SU-DHL-6 (cell line): ENCODE data around the gene PAM16.
A peak's percentile ranks its signal among the peaks of the same experiment; 100 is the strongest.

ENCODE experiments used
- EZH2phosphoT487 ChIP-seq: fragments of 200-600 bp; sonication (generic), shearing (Covaris generic); conservative IDR thresholded peaks from 2 replicates; pipeline ENCODE4 v1.6.1; 2018; ENCODE audit warnings: mild to moderate bottlenecking, antibody characterized with exemption, low read length, moderate library complexity, mixed read lengths
- TF ChIP-seq, protein P1 (sequence below): fragments of 200-600 bp; sonication (generic); IDR thresholded peaks from one replicate; pipeline ENCODE4 v1.5.1; 2017; ENCODE audit warnings: antibody characterized with exemption, mild to moderate bottlenecking, low read length, moderate library complexity; ENCODE audit not compliant: insufficient read depth, poor library complexity, severe bottlenecking

DNA sequence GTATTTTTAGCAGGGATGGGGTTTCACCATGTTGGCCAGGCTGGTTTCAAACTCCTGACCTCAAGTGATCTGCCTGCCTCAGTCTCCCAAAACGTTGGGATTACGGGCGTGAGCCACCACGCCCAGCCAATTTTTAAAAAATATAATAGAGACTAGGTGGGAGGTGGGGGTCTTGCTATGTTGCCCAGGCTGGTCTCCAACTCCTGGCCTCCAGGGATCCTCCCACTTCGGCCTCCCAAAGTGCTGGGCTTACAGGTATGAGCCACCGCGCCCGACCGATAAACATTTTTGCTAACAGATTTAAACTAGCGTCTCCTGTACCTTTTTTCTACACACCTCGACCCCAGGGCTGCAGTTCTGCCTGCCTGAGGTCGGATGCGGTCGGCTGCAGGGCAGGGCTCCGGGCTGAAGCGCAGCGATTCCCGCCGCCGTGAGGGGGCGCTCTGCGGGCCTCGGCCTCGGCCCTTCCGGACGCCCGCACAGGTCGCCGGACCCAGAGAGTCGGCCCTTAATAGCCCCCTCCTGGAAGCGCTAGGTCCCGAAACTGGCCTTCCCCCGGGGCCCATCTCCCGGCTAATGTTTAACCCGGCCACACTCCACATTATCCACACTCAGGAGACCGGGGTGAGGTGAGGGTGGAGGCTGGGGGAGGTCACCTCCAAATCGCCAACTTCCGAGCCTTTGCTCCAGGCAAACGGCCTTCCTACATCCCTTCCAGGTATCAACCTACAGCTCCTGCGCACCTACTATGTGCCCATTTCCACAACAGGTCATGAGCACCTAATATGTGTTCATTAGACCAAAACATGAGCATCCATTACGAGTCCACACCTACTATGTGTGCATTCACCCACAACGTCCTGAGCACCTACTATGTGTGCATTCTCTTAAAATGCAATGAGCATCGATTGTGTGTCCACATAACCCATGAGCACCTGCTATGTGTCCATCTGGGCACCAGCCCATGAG, 37.3 kb downstream of the PAM16 start:
- TF ChIP-seq, protein P1, sequence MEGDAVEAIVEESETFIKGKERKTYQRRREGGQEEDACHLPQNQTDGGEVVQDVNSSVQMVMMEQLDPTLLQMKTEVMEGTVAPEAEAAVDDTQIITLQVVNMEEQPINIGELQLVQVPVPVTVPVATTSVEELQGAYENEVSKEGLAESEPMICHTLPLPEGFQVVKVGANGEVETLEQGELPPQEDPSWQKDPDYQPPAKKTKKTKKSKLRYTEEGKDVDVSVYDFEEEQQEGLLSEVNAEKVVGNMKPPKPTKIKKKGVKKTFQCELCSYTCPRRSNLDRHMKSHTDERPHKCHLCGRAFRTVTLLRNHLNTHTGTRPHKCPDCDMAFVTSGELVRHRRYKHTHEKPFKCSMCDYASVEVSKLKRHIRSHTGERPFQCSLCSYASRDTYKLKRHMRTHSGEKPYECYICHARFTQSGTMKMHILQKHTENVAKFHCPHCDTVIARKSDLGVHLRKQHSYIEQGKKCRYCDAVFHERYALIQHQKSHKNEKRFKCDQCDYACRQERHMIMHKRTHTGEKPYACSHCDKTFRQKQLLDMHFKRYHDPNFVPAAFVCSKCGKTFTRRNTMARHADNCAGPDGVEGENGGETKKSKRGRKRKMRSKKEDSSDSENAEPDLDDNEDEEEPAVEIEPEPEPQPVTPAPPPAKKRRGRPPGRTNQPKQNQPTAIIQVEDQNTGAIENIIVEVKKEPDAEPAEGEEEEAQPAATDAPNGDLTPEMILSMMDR: peak; percentile 73
- no peak for TF ChIP-seq EZH2phosphoT487
